ENCODE data around the gene NSMCE1.

DNA sequence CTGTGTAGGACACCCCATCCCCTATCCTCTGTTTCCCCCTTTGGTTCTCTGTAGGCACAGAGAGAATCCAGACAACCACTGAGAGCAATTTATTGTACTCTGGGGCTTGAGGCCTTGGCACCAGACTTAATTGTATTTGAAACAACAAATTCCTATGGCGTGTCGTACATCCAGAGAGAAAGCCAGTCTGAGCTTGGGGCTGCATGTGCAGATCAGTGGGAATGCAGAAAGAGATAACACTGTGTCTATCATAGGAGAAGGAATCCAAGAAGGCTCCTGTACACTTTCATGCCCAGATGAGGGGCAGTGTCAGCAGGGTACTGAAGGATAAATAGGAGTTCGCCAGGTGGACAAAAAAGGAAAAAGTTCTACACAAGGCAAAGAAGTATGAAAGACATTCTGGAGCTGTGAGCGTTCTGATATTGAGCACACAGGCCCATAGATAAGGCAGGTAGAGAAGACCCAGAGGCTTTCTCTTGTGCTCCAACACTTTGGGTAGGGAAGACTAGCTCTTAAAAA, 23.2 kb upstream of the NSMCE1 start:
- TF ChIP-seq BACH2 (CRISPR knock-in tag; IDR thresholded peaks at IDR 0.05; ENCODE audit: borderline replicate concordance): no peak
- TF ChIP-seq ZNF8 (CRISPR knock-in tag; IDR thresholded peaks at IDR 0.05): no peak
- TF ChIP-seq RARB (CRISPR knock-in tag; IDR thresholded peaks at IDR 0.05): no peak
- no peak for TF ChIP-seq ZNF565 (CRISPR knock-in tag; conservative IDR thresholded peaks at IDR 0.05; ENCODE audit: low read depth)
- no peak for TF ChIP-seq POU6F1 (CRISPR knock-in tag; IDR thresholded peaks at IDR 0.05; ENCODE audit: borderline replicate concordance, low read depth)
- TF ChIP-seq, protein P1, sequence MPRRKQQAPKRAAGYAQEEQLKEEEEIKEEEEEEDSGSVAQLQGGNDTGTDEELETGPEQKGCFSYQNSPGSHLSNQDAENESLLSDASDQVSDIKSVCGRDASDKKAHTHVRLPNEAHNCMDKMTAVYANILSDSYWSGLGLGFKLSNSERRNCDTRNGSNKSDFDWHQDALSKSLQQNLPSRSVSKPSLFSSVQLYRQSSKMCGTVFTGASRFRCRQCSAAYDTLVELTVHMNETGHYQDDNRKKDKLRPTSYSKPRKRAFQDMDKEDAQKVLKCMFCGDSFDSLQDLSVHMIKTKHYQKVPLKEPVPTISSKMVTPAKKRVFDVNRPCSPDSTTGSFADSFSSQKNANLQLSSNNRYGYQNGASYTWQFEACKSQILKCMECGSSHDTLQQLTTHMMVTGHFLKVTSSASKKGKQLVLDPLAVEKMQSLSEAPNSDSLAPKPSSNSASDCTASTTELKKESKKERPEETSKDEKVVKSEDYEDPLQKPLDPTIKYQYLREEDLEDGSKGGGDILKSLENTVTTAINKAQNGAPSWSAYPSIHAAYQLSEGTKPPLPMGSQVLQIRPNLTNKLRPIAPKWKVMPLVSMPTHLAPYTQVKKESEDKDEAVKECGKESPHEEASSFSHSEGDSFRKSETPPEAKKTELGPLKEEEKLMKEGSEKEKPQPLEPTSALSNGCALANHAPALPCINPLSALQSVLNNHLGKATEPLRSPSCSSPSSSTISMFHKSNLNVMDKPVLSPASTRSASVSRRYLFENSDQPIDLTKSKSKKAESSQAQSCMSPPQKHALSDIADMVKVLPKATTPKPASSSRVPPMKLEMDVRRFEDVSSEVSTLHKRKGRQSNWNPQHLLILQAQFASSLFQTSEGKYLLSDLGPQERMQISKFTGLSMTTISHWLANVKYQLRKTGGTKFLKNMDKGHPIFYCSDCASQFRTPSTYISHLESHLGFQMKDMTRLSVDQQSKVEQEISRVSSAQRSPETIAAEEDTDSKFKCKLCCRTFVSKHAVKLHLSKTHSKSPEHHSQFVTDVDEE (CRISPR knock-in tag; IDR thresholded peaks at IDR 0.05): no peak
- no peak for TF ChIP-seq SNAI2 (CRISPR knock-in tag; IDR thresholded peaks at IDR 0.05)
- TF ChIP-seq ZFP3 (CRISPR knock-in tag; IDR thresholded peaks at IDR 0.05): peak; percentile 96
- no peak for TF ChIP-seq ARNTL (CRISPR knock-in tag; IDR thresholded peaks at IDR 0.05; ENCODE audit: borderline replicate concordance, low read depth)
- TF ChIP-seq OSR1 (CRISPR knock-in tag; IDR thresholded peaks at IDR 0.05): no peak
- no peak for TF ChIP-seq CSDC2 (CRISPR knock-in tag; IDR thresholded peaks at IDR 0.05)

All from SK-N-SH treated with all-trans-retinoic acid at 6 μM for 48 hours (cell line).